ENCODE data around the gene TMEM132C.

Gene TMEM132C

DNA sequence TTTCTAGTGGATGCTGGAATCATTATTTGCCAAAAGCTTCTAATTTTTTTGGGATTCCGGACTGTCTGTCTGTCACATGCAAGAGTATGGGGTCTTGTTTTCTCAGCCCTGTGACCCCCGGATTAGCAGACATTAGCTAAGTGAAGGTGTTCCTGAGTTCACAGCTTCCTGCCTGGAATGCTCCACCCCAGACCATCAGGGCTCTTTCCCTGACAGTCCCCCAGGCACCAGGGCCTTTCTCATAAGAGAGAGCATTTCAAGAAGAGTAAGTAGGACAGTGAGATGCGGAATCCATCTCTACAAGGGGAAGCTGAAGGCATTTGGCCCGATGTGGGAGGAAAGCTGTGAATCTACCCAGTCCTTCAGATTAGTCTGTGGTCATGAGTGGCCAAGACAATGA is 427.5 kb downstream of the TMEM132C start:
- no peaks in the 10 kb centered on the region for H3K36me3 ChIP-seq (ENCODE audit: control insufficient read depth in 2 of 2, insufficient read depth in 1 of 2, low read length in 2 of 2)
- H3K27ac ChIP-seq (ENCODE audit: extremely low read depth, low read depth, low read length): no peak overlapping the region
- TF ChIP-seq ZNF707 (tag by site-specific recombination; IDR thresholded peaks at IDR 0.05) (no peak), ZNF621 (tag by site-specific recombination; IDR thresholded peaks at IDR 0.05) (no peak), SCRT1 (tag by site-specific recombination; IDR thresholded peaks at IDR 0.05; ENCODE audit: borderline replicate concordance) (no peak), ZNF548 (tag by site-specific recombination; IDR thresholded peaks at IDR 0.05) (no peak), ZNF664 (tag by site-specific recombination; IDR thresholded peaks at IDR 0.05) (no peak), ZFP41 (tag by site-specific recombination; IDR thresholded peaks at IDR 0.05; ENCODE audit: borderline replicate concordance) (no peak), ZNF354C (tag by site-specific recombination; IDR thresholded peaks at IDR 0.05; ENCODE audit: borderline replicate concordance, low read depth) (no peak), ZFHX2 (tag by site-specific recombination; conservative IDR thresholded peaks at IDR 0.05) (no peak), ZNF239 (tag by site-specific recombination; IDR thresholded peaks at IDR 0.05) (no peak)
- TF ChIP-seq, protein P1, sequence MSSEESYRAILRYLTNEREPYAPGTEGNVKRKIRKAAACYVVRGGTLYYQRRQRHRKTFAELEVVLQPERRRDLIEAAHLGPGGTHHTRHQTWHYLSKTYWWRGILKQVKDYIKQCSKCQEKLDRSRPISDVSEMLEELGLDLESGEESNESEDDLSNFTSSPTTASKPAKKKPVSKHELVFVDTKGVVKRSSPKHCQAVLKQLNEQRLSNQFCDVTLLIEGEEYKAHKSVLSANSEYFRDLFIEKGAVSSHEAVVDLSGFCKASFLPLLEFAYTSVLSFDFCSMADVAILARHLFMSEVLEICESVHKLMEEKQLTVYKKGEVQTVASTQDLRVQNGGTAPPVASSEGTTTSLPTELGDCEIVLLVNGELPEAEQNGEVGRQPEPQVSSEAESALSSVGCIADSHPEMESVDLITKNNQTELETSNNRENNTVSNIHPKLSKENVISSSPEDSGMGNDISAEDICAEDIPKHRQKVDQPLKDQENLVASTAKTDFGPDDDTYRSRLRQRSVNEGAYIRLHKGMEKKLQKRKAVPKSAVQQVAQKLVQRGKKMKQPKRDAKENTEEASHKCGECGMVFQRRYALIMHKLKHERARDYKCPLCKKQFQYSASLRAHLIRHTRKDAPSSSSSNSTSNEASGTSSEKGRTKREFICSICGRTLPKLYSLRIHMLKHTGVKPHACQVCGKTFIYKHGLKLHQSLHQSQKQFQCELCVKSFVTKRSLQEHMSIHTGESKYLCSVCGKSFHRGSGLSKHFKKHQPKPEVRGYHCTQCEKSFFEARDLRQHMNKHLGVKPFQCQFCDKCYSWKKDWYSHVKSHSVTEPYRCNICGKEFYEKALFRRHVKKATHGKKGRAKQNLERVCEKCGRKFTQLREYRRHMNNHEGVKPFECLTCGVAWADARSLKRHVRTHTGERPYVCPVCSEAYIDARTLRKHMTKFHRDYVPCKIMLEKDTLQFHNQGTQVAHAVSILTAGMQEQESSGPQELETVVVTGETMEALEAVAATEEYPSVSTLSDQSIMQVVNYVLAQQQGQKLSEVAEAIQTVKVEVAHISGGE (tag by site-specific recombination; conservative IDR thresholded peaks at IDR 0.05; ENCODE audit: low read depth): no peak
- TF ChIP-seq, protein P2, sequence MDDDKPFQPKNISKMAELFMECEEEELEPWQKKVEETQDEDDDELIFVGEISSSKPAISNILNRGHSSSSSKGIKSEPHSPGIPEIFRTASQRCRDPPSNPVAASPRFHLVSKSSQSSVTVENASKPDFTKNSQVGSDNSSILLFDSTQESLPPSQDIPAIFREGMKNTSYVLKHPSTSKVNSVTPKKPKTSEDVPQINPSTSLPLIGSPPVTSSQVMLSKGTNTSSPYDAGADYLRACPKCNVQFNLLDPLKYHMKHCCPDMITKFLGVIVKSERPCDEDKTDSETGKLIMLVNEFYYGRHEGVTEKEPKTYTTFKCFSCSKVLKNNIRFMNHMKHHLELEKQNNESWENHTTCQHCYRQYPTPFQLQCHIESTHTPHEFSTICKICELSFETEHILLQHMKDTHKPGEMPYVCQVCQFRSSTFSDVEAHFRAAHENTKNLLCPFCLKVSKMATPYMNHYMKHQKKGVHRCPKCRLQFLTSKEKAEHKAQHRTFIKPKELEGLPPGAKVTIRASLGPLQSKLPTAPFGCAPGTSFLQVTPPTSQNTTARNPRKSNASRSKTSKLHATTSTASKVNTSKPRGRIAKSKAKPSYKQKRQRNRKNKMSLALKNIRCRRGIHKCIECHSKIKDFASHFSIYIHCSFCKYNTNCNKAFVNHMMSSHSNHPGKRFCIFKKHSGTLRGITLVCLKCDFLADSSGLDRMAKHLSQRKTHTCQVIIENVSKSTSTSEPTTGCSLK (tag by site-specific recombination; IDR thresholded peaks at IDR 0.05): no peak
- TF ChIP-seq, protein P3, sequence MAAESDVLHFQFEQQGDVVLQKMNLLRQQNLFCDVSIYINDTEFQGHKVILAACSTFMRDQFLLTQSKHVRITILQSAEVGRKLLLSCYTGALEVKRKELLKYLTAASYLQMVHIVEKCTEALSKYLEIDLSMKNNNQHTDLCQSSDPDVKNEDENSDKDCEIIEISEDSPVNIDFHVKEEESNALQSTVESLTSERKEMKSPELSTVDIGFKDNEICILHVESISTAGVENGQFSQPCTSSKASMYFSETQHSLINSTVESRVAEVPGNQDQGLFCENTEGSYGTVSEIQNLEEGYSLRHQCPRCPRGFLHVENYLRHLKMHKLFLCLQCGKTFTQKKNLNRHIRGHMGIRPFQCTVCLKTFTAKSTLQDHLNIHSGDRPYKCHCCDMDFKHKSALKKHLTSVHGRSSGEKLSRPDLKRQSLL (tag by site-specific recombination; IDR thresholded peaks at IDR 0.05): no peak
- TF ChIP-seq, protein P4, sequence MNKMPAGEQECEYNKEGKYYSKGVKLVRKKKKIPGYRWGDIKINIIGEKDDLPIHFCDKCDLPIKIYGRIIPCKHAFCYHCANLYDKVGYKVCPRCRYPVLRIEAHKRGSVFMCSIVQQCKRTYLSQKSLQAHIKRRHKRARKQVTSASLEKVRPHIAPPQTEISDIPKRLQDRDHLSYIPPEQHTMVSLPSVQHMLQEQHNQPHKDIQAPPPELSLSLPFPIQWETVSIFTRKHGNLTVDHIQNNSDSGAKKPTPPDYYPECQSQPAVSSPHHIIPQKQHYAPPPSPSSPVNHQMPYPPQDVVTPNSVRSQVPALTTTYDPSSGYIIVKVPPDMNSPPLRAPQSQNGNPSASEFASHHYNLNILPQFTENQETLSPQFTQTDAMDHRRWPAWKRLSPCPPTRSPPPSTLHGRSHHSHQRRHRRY (tag by site-specific recombination; IDR thresholded peaks at IDR 0.05): no peak
- no peaks in the 10 kb centered on the region for H3K9me3 ChIP-seq (ENCODE audit: control insufficient read depth, insufficient read depth, low read depth, low read length)
- no peak overlapping the region for H3K4me3 ChIP-seq (ENCODE audit: low read depth, low read length)
- ChIA-PET CTCF (no interaction called here), POLR2A (no interaction called here)
- no peaks in the 10 kb centered on the region for H3K4me1 ChIP-seq (ENCODE audit: control insufficient read depth, insufficient read depth, low read length)

DNA sequence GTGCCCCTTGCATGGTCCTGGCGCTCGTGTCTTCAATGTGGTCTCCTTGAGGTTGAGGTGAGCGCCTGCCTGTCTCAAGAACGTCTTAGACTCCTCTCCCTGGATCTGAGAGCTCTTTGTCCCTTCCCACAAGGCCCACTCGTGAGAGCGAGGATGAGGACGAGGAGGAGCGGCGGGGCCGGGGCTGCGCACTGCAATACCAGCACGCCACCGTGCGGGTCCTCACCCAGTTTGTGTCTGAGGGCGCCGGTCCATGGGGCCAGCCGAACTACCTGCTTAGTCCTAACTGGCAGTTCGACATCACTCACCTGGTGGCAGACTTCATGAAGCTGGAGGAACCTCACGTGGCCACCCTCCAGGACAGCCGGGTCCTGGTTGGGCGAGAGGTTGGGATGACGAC is 428.7 kb downstream of the TMEM132C start:
- CTCF ChIA-PET: no interaction called here
- Histone ChIP-seq H3K27ac (ENCODE audit: extremely low read depth, low read depth, low read length) (no peak overlapping the region), H3K36me3 (ENCODE audit: control insufficient read depth in 2 of 2, insufficient read depth in 1 of 2, low read length in 2 of 2) (no peaks in the 10 kb centered on the region), H3K4me3 (ENCODE audit: low read depth, low read length) (no peak overlapping the region), H3K4me1 (ENCODE audit: control insufficient read depth, insufficient read depth, low read length) (no peaks in the 10 kb centered on the region), H3K9me3 (ENCODE audit: control insufficient read depth, insufficient read depth, low read depth, low read length) (no peaks in the 10 kb centered on the region)
- TF ChIP-seq ZNF404 (tag by site-specific recombination; IDR thresholded peaks at IDR 0.05) (no peak), ZNF76 (tag by site-specific recombination; IDR thresholded peaks at IDR 0.05; ENCODE audit: borderline replicate concordance, low read depth) (no peak), ZNF660 (tag by site-specific recombination; IDR thresholded peaks at IDR 0.05) (no peak), ZNF426 (tag by site-specific recombination; IDR thresholded peaks at IDR 0.05) (no peak), ZFP69B (tag by site-specific recombination; IDR thresholded peaks at IDR 0.05) (no peak), ZNF350 (tag by site-specific recombination; IDR thresholded peaks at IDR 0.05) (no peak), ZBTB7A (tag by site-specific recombination; IDR thresholded peaks at IDR 0.05; ENCODE audit: low read depth) (no peak), ZNF221 (tag by site-specific recombination; IDR thresholded peaks at IDR 0.05; ENCODE audit: borderline replicate concordance) (no peak), ZNF133 (tag by site-specific recombination; IDR thresholded peaks at IDR 0.05) (no peak), ZNF830 (tag by site-specific recombination; IDR thresholded peaks at IDR 0.05; ENCODE audit: low read depth) (no peak), KLF9 (tag by site-specific recombination; IDR thresholded peaks at IDR 0.05; ENCODE audit: low read depth) (no peak)
- TF ChIP-seq, protein P5, sequence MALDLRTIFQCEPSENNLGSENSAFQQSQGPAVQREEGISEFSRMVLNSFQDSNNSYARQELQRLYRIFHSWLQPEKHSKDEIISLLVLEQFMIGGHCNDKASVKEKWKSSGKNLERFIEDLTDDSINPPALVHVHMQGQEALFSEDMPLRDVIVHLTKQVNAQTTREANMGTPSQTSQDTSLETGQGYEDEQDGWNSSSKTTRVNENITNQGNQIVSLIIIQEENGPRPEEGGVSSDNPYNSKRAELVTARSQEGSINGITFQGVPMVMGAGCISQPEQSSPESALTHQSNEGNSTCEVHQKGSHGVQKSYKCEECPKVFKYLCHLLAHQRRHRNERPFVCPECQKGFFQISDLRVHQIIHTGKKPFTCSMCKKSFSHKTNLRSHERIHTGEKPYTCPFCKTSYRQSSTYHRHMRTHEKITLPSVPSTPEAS (tag by site-specific recombination; IDR thresholded peaks at IDR 0.05): no peak
- POLR2A ChIA-PET: no interaction called here

Data from HEK293 (cell line).